ENCODE data around the gene CDH8.

GRCh38 chr16:61721544-61721943 is 314.7 kb downstream of the CDH8 start:
- TF ChIP-seq POLR2A (IDR thresholded peaks at IDR 0.05) (no peak), CTCF (IDR thresholded peaks at IDR 0.05) (no peak)
